Renal pelvis (tissue), 4 donors: ENCODE data around the gene BOK. TPM values are rescaled to one million over a fixed set of nuclear protein-coding genes. Genes with fewer than 3 reads are reported as not detected.

ENCODE experiments used
- DNase-seq: peaks from one replicate; pipeline ENCODE4 v3.0.0-alpha.2; 2013
- polyA plus RNA-seq, 3 donors: library from polyadenylated mRNA; unstranded; fragments of 120-200 nt; gene quantifications; one replicate each; pipeline ENCODE4 v1.2.1, GENCODE V29; 2013; ENCODE audit not compliant: insufficient read length in 3 of 3

BOK gene
- polyA plus RNA-seq, 3 donors: 24.7 to 29.9 (median 28.4) TPM

DNA sequence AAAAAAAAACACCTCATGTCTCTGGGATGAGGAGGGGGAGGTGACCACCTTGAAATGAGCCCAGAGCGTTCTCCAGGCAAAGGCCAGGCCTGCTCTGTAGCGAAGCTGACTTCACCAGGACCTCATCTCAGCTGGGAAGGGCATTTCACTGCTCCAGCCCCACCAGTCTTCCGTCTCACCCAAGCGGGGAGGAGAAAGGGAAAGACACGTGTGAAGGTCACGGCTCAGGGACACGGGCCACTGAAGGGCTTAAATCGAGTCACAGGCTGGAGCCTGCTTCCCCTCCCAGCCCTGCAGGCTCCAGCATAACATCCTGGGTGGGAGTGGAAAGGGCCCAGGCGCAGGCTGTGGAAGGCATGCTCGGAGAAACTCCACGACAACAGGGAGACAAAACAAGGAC, 60.3 kb downstream of the BOK start:
- DNase-seq: no peak

- DNase-seq: no peak
Observed at GRCh38 chr2:241619597-241620418, 61.3 kb downstream of the BOK start.

- no peak for DNase-seq
Observed at GRCh38 chr2:241620419-241620769, 61.8 kb downstream of the BOK start.

Other genes starting within 250 kb of the BOK start
- gene HDLBP, start 243.1 kb upstream of the BOK start, polyA plus RNA-seq: 100 to 1,000 TPM; 396 to 409 (median 405) TPM
- gene SEPTIN2, start 242.8 kb upstream of the BOK start, polyA plus RNA-seq: 100 to 1,000 TPM; 579 to 600 (median 596) TPM
- 10 to 100 TPM; 51.7 to 59.8 (median 59.2) TPM for gene FARP2, start 202.5 kb upstream of the BOK start, polyA plus RNA-seq
- 100 to 1,000 TPM; 204 to 240 (median 217) TPM for gene STK25, start 50.2 kb upstream of the BOK start, polyA plus RNA-seq
- gene THAP4, start 78.4 kb downstream of the BOK start, polyA plus RNA-seq: 10 to 100 TPM; 59.2 to 74.3 (median 68.4) TPM
- gene ATG4B, start 78.9 kb downstream of the BOK start, polyA plus RNA-seq: 100 to 1,000 TPM in 2 of 3 donors, 10 to 100 TPM in 1; 83.8 to 106 (median 103) TPM
- 10 to 100 TPM; 45.7 to 49.5 (median 47.5) TPM for gene DTYMK, start 128.1 kb downstream of the BOK start, polyA plus RNA-seq
- gene ING5, start 143.3 kb downstream of the BOK start, polyA plus RNA-seq: 10 to 100 TPM; 39.2 to 49.4 (median 49.4) TPM
- 10 to 100 TPM; 43.0 to 81.1 (median 62.5) TPM for gene D2HGDH, start 175.9 kb downstream of the BOK start, polyA plus RNA-seq
- under 1 TPM; 0.43 to 0.88 (median 0.77) TPM for gene GAL3ST2, start 218.1 kb downstream of the BOK start, polyA plus RNA-seq